NCI-H82 (cell line): ENCODE measurements around the gene MACIR.
"Not testable (repeated sequence)": the region's sequence is repeated elsewhere in the genome, so short reads cannot be mapped to it uniquely, and the experiment has no call there.

Experiments used
- DNase-seq: peaks from one replicate; lab custom pipeline; 2025; lab: John Stamatoyannopoulos, UW

Gene MACIR, protein sequence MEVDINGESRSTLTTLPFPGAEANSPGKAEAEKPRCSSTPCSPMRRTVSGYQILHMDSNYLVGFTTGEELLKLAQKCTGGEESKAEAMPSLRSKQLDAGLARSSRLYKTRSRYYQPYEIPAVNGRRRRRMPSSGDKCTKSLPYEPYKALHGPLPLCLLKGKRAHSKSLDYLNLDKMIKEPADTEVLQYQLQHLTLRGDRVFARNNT

DNA sequence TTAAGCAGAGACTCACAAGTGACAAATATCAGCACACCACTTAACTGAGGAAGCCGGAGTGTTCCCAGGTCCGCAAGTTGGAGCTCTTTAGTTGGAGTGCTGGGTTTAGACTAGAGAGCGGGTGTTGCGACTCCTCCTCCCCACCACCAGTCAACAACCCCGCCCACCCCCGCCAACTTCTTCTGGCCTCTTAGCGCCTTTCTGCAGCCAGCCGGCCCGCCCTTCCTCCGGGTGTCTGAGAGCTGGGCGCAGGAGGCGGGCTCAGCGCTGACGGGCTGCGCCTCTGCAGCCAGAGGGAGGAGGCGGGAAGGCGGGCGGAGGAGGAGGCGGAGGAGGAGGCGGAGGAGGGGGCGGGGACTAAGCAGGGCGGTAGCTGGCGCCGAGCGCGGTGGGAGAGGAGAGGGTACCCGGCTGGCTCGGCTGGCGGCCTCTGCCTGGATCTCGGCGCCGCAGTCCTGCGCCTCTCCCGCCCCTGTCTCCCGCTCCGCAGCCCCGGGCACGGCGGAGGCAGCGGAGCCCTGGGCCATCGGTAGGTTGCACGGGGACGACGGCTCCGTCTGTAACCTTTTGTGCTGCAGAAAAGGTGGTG is at the start of gene MACIR:
Gene MACIR, plus strand, starts transcription at position 396 of the 589 bp plus-strand sequence. CDS start 17,157 bp downstream, outside the sequence.
- peak; percentile 98 for DNase-seq

DNA sequence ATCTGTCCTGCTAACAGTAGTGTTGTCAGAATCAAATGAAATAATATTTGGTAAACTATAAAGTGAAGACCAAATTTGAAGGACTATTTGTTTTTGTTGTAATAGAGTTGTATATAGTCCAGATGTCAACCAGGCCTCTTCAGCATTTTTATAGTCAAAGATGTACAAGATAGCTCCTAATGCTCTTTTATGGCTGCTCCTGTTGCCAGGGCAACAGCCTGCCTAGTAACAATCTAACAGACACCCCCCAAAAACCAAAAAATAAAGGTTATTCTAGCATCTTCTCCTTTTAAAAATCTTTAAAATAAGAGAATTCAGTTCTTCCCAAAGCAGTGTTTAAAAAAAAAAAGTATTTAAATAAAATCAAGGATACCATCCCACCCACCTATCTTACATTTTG is 49.5 kb upstream of the MACIR start:
- no peak for DNase-seq

- no peak for DNase-seq
Observed at GRCh38 chr5:103210952-103211351, 47.6 kb upstream of the MACIR start.

- no peak for DNase-seq
Observed at GRCh38 chr5:103211576-103212561, 46.7 kb upstream of the MACIR start.

DNA sequence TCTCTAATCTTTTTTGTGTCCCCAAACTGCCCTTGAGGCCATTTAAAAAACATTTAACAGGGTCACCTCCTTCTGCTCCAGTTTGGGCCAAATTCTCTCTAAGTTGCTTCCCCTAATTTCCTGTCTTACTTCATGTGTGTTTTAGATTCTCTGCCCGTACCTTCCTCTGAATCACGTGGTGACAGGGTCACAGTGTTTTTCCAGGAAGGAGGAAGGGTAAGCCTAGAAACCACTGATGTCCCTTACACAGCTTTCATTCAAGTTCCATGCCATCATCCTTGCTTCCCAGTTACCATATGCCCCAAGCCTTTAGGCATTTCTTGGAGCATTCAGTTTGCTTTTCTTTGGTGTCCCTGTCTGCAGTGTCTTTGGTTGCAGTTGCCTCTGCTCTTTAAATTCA is 42.4 kb upstream of the MACIR start:
- no peak for DNase-seq

DNA sequence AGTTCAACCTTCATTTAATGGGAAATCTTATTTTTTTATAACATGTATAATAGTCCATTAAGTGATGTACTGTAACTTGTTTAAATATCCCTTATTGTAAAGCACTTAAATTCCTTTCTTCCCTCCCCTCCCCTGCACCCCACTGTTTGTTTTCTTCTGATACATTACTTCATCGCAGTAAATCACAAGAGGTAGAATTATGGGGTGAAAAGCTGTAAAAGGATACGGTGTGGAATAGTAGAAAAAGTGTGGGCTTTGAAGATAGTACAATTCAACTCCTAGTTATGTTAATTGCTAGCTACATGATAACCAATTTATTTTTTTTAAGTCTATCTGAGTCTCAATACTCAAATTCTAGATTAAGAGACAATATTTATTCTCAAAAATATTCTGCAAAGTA is 41.9 kb upstream of the MACIR start:
- no peak for DNase-seq

- no peak for DNase-seq
Observed at GRCh38 chr5:103217101-103217500, 41.5 kb upstream of the MACIR start.

GRCh38 chr5:103218164-103218563 is 40.4 kb upstream of the MACIR start:
- DNase-seq: no peak

- not testable (repeated sequence) for DNase-seq
Observed at GRCh38 chr5:103219074-103219473, 39.5 kb upstream of the MACIR start.

DNA sequence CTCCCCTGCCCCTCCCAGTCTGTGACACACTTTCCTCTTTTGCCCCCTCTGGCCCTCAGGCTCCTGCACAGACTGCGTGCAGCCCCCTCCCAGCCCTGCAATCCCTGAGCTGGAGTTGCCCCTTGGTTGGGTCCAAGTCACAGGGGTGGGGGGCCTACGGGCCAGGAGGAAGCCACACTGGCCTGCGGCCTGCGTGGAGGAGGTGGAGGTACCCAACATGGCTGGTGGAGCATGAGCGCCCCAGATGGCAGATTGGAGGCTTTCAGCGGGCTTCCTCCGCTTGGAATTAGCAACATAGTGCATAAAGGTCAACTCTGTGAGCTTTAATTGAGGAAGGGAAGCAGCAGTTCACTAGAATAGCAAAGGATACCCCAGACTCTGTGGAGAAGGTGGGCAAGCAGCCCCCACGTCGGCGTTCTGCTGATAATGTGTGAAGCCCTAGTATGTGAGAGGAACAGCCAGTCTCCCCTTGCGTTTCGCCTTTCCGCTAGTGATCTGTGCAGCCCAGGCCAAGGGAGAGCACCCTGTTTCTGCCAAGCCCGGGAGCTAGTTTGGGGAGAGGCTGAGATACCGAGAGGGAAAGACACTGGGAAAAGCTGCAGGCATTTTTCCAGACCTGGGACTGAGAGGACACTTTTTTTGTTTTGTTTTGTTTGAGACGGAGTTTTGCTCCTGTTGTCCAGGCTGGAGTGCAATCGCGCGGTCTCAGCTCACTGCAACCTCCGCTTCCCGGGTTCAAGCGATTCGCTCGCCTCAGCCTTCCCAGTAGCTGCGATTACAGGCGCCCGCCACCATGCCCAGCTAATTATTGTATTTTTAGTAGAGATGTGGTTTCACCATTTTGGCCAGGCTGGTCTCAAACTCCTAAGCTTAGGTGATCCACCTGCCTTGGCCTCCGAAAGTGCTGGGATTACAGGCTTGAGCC is 35.3 kb upstream of the MACIR start:
- DNase-seq: no peak

- DNase-seq: peak; percentile 48
Observed at GRCh38 chr5:103224118-103224893, 34.3 kb upstream of the MACIR start.

GRCh38 chr5:103224894-103225246 is 33.7 kb upstream of the MACIR start:
- DNase-seq: no peak

DNA sequence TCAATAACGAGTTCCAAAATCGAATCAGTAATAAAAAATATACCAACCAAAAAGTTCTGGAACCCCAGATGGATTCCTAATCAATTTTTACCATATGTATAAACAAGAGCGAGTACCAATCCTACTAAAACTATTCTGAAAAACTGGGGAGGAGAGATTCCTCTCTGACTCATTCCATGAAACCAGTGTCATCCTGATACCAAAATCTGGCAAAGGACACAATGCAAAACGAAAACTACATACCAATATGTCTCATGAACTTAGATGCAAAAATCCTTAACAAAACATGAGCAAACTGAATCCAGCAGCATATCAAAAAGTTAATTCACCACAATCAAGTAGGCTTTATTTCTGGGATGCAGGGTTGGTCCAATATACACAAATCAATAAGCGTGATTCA is 30.5 kb upstream of the MACIR start:
- no peak for DNase-seq

DNA sequence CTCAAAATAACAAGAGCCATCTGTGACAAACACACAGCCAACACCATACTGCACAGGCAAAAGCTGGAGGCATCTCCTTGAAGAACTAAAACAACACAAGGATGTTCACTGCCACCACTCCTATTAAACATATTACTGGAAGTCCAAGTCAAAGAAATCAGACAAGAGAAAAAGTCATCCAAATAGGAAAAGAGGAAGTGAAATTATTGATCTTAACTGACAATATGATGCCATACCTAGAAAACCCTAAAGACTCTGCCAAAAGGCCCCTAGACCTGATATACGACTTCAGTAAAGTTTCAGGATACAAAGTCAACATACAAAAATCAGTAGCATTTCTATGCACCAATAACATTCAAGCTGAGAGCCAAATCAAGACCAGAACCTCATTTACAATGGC is 30.0 kb upstream of the MACIR start:
- DNase-seq: no peak

- DNase-seq: peak; percentile 25
Observed at GRCh38 chr5:103232393-103232999, 26.1 kb upstream of the MACIR start.

GRCh38 chr5:103234239-103234975 is 24.2 kb upstream of the MACIR start:
- DNase-seq: peak; percentile 46

DNA sequence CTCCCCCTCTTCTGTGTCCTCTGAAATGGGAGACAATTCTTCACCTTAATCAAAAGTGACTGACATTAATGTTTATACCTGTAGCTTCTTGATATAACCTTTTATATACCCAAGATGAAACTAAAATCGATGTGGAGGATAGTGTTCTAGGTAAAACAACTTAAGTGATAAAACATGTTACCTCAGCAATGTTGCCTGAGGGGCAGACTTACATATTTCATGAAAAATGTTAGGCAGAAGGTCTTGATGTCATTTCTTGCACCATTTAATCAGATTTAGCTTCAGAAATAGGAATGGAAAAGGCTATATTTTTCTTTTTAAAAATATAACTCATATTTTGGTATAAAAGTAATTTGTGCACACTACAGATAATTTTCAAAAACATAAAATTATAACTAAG is 22.7 kb upstream of the MACIR start:
- no peak for DNase-seq

DNA sequence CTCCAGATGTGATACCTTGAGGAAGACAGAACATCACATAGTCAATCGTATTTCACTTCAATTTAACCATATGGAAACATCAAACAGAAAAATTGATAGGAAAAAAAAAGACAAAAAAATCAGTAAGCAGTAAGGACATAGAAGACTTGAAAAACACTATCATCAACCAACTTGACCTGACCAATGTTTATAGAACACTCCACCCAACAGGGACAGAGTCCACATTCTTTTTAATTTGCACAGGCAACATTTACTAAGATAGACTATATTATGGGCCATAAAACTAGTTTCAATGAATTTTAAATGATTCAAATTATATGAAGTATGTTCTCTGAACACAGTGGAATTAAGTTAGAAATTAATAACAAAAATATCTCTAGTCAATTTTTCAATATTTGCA is 20.8 kb upstream of the MACIR start:
- DNase-seq: no peak

DNA sequence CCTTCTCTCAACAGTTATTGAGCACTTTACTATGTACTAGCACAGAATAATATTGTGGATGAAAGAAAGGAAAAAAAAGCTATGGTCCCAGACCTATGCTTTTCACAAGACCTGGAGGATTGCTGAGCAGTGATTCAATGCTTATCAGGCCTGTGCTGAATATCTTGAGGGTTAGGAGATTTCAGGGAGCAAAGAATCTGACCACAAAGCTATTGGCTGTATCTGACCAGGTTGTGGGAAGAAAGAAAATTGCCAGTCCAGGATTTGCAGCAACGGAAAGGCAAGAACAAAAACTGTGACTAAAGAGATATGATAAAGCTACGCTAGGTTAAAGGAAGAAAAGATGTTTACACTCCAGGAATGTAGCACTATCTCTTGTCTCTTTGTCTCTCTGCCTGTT is 14.9 kb upstream of the MACIR start:
- no peak for DNase-seq

DNA sequence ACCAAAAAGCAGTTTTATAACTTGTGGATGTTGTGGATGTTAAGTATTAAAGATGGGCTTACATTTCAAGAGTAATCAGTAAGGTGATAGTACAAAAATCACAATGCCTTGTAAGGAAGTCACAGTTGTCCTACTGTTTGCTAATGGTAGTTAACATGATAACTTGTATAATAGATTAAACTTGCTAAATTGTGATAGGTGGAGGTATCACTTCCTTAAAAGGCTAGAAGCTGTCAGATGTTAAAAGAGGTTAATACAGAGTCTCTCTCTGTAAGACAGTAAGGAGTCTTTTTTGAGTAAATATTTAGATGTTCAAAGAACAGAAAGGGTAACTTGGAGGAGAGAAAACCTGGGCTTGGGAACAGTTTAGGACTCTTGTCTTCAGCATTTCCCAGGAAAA is 14.2 kb upstream of the MACIR start:
- DNase-seq: no peak
